Measurements from ENCODE around the gene DLG2. TPM values are rescaled to one million over a fixed set of nuclear protein-coding genes. Genes with fewer than 3 reads are reported as not detected.
"Not testable (repeated sequence)": the region's sequence is repeated elsewhere in the genome, so short reads cannot be mapped to it uniquely, and the experiment has no call there.

The DLG2 gene
- total RNA-seq, 1 donor from 2014 or later, result 2.4 TPM

GRCh38 chr11:85232559-85232958 is 394.6 kb downstream of the DLG2 start:
- Mint-ChIP-seq H3K27ac (no peak overlapping the region), H3K4me1 (ENCODE audit: low read depth) (no peaks in the 10 kb centered on the region), H3K9me3 (ENCODE audit: low read depth) (no peaks in the 10 kb centered on the region), H3K27me3 (no peaks in the 10 kb centered on the region), H3K4me3 (ENCODE audit: low read depth) (no peak overlapping the region), H3K36me3 (ENCODE audit: insufficient read depth) (no peaks in the 10 kb centered on the region)
- DNase-seq (ENCODE audit: low spot score, unreplicated experiment), result no peak
- no peak for TF ChIP-seq CTCF (IDR thresholded peaks at IDR 0.05; ENCODE audit: unreplicated experiment)

- no peaks in the 10 kb centered on the region for H3K27me3 Mint-ChIP-seq
- H3K9me3 Mint-ChIP-seq (ENCODE audit: low read depth), result no peaks in the 10 kb centered on the region
- no peak for TF ChIP-seq CTCF (IDR thresholded peaks at IDR 0.05; ENCODE audit: unreplicated experiment)
- no peaks in the 10 kb centered on the region for H3K36me3 Mint-ChIP-seq (ENCODE audit: insufficient read depth)
- no peak overlapping the region for H3K27ac Mint-ChIP-seq
- no peaks in the 10 kb centered on the region for H3K4me1 Mint-ChIP-seq (ENCODE audit: low read depth)
- no peak for DNase-seq (ENCODE audit: low spot score, unreplicated experiment)
- no peak overlapping the region for H3K4me3 Mint-ChIP-seq (ENCODE audit: low read depth)
Measured at GRCh38 chr11:85231588-85231987, 395.6 kb downstream of the DLG2 start.

- H3K27me3 Mint-ChIP-seq; H3K9me3 Mint-ChIP-seq (ENCODE audit: low read depth); H3K27ac Mint-ChIP-seq; H3K4me3 Mint-ChIP-seq (ENCODE audit: low read depth); DNase-seq (ENCODE audit: low spot score, unreplicated experiment); H3K36me3 Mint-ChIP-seq (ENCODE audit: insufficient read depth); H3K4me1 Mint-ChIP-seq (ENCODE audit: low read depth): not testable (repeated sequence)
Measured at GRCh38 chr11:85229723-85230122, 397.4 kb downstream of the DLG2 start.

- Mint-ChIP-seq H3K36me3 (ENCODE audit: insufficient read depth) (no peaks in the 10 kb centered on the region), H3K4me1 (ENCODE audit: low read depth) (no peaks in the 10 kb centered on the region)
Measured at GRCh38 chr11:85196968-85197367, 430.2 kb downstream of the DLG2 start.

GRCh38 chr11:85195934-85196333 is 431.2 kb downstream of the DLG2 start:
- H3K4me1 Mint-ChIP-seq (ENCODE audit: low read depth), result no peaks in the 10 kb centered on the region
- peaks cover 4% of the 10 kb centered on the region for H3K9me3 Mint-ChIP-seq (ENCODE audit: low read depth)
- no peak overlapping the region for H3K27ac Mint-ChIP-seq
- no peak for DNase-seq (ENCODE audit: low spot score, unreplicated experiment)
- H3K4me3 Mint-ChIP-seq (ENCODE audit: low read depth), result no peak overlapping the region
- no peaks in the 10 kb centered on the region for H3K27me3 Mint-ChIP-seq
- H3K36me3 Mint-ChIP-seq (ENCODE audit: insufficient read depth), result no peaks in the 10 kb centered on the region
- no peak for TF ChIP-seq CTCF (IDR thresholded peaks at IDR 0.05; ENCODE audit: unreplicated experiment)

More at GRCh38 chr11:85196968-85197367, 430.2 kb downstream of the DLG2 start:
- Mint-ChIP-seq H3K9me3 (ENCODE audit: low read depth) (peaks cover 4% of the 10 kb centered on the region), H3K27ac (no peak overlapping the region), H3K4me3 (ENCODE audit: low read depth) (no peak overlapping the region), H3K27me3 (no peaks in the 10 kb centered on the region)
- TF ChIP-seq CTCF (IDR thresholded peaks at IDR 0.05; ENCODE audit: unreplicated experiment), result no peak
- no peak for DNase-seq (ENCODE audit: low spot score, unreplicated experiment)

GRCh38 chr11:85187992-85188391 is 439.2 kb downstream of the DLG2 start:
- no peak for DNase-seq (ENCODE audit: low spot score, unreplicated experiment)
- Mint-ChIP-seq H3K4me3 (ENCODE audit: low read depth) (no peak overlapping the region), H3K27ac (no peak overlapping the region), H3K9me3 (ENCODE audit: low read depth) (peaks cover 11% of the 10 kb centered on the region), H3K4me1 (ENCODE audit: low read depth) (peaks cover 17% of the 10 kb centered on the region), H3K27me3 (no peaks in the 10 kb centered on the region), H3K36me3 (ENCODE audit: insufficient read depth) (peaks cover 2% of the 10 kb centered on the region)
- no peak for TF ChIP-seq CTCF (IDR thresholded peaks at IDR 0.05; ENCODE audit: unreplicated experiment)
